Activated CD8-positive, alpha-beta T cell treated with anti-CD3 and anti-CD28 coated beads for 36 hours (primary cell): ENCODE data around the gene RPS15A. TPM values are rescaled to one million over a fixed set of nuclear protein-coding genes. Genes with fewer than 3 reads are reported as not detected.

ENCODE experiments used
- ATAC-seq: fragments of 200-7000 bp; cut with Tn5 transposase; one replicate; pipeline ENCODE4 v1.10.0; 2021; ENCODE audit warnings: mild to moderate bottlenecking, moderate library complexity
- CTCF ChIA-PET: fragments of 350-600 bp; sonication (Branson Sonifier 250); formaldehyde crosslinking; loops from one replicate; lab custom pipeline; 2021; ENCODE audit warnings: antibody characterized with exemption; lab: Charles Lee
- POLR2A ChIA-PET: fragments of 350-600 bp; sonication (Branson Sonifier 250); formaldehyde crosslinking; loops from one replicate; lab custom pipeline; 2021; ENCODE audit warnings: antibody characterized with exemption; lab: Charles Lee
- DNase-seq: peaks from one replicate; pipeline ENCODE4 v3.0.0-alpha.2; 2020
- H3K27ac Mint-ChIP-seq: one replicate; pipeline ENCODE4 v1.8.0; 2021; ENCODE audit warnings: mild to moderate bottlenecking, mixed read lengths
- H3K27me3 Mint-ChIP-seq: one replicate; pipeline ENCODE4 v1.8.0; 2021; ENCODE audit warnings: mixed read lengths
- H3K36me3 Mint-ChIP-seq: one replicate; pipeline ENCODE4 v1.8.0; 2021; ENCODE audit warnings: low read depth, mixed read lengths
- H3K4me1 Mint-ChIP-seq: one replicate; pipeline ENCODE4 v1.8.0; 2021; ENCODE audit warnings: low read depth, mixed read lengths
- H3K4me3 Mint-ChIP-seq: one replicate; pipeline ENCODE4 v1.8.0; 2021; ENCODE audit warnings: mild to moderate bottlenecking, moderate library complexity, mixed read lengths
- H3K9me3 Mint-ChIP-seq: one replicate; pipeline ENCODE4 v1.8.0; 2021; ENCODE audit warnings: mixed read lengths
- CTCF ChIP-seq: fragments of 200-600 bp; IDR thresholded peaks from one replicate; pipeline ENCODE4 v1.8.0; 2022; ENCODE audit warnings: antibody characterized with exemption, mild to moderate bottlenecking
- intact Hi-C: fragments of 100-400 bp; cut with micrococcal nuclease; formaldehyde crosslinking; loops from one replicate; pipeline ENCODE4 v1.10.0; 2022
- total RNA-seq, 2 experiments: library from RNA; stranded (reverse); gene quantifications; one replicate each; pipeline ENCODE4 v1.2.3, GENCODE V29; 2021

The RPS15A gene
- total RNA-seq, 2 experiments from 2014 or later = 2,201 to 2,213 TPM

- Mint-ChIP-seq H3K4me1 (peaks cover 44% of the 10 kb centered on the region), H3K36me3 (peaks cover 38% of the 10 kb centered on the region), H3K4me3 (peak overlapping the region; percentile 20), H3K27me3 (no peaks in the 10 kb centered on the region), H3K27ac (peak overlapping the region; percentile 75), H3K9me3 (no peaks in the 10 kb centered on the region)
- no peak for TF ChIP-seq CTCF
- POLR2A ChIA-PET = interaction anchor here (1.0 to 9.0 kb wide), 3 partner anchors 14 to 32 kb away, joined by 3 to 210 read pairs (median 4); partner anchors contain the start of gene RPS15A
- ATAC-seq = no peak
- CTCF ChIA-PET = interaction anchor here (0.7 to 6.5 kb wide), 8 partner anchors 13 to 166 kb away, joined by 3 to 59 read pairs (median 4); partner anchors contain the start of gene RPS15A
- DNase-seq = no peak
- intact Hi-C loops = no loop called here
Measured at GRCh38 chr16:18803569-18804462, 13.7 kb upstream of the RPS15A start.

GRCh38 chr16:18802767-18803343 is 12.7 kb upstream of the RPS15A start:
- DNase-seq = no peak
- Mint-ChIP-seq H3K4me1 (peaks cover 51% of the 10 kb centered on the region), H3K27me3 (no peaks in the 10 kb centered on the region), H3K36me3 (peaks cover 37% of the 10 kb centered on the region), H3K27ac (peak overlapping the region; percentile 95), H3K4me3 (peak overlapping the region; percentile 98), H3K9me3 (no peaks in the 10 kb centered on the region)
- TF ChIP-seq CTCF = no peak
- intact Hi-C loops = no loop called here
- ATAC-seq = no peak
- CTCF ChIA-PET = interaction anchor here (1.8 to 6.5 kb wide), 5 partner anchors 14 to 129 kb away, joined by 6 to 59 read pairs (median 21); partner anchors contain the start of gene RPS15A
- POLR2A ChIA-PET = interaction anchor here (1.1 to 9.0 kb wide), 5 partner anchors 13 to 25 kb away, joined by 3 to 210 read pairs (median 4); partner anchors contain the start of gene RPS15A

- DNase-seq (peak; percentile 99), ATAC-seq (peak; percentile 96)
- Mint-ChIP-seq H3K4me3 (peak within 1 kb of the TSS; percentile 98), H3K9me3 (no peaks in the 10 kb centered on the region), H3K27ac (peak within 1 kb of the TSS; percentile 95), H3K4me1 (peaks cover 55% of the 10 kb centered on the region), H3K27me3 (no peaks in the 10 kb centered on the region), H3K36me3 (peaks cover 45% of the 10 kb centered on the region)
- ChIA-PET CTCF (interaction anchor here (0.6 to 6.5 kb wide), 21 partner anchors 9 to 272 kb away, joined by 3 to 59 read pairs (median 4); partner anchors contain the start of genes COQ7 and RPS15A), POLR2A (interaction anchor here (0.7 to 9.0 kb wide), 10 partner anchors 13 to 54 kb away, joined by 3 to 210 read pairs (median 4); partner anchors contain the start of gene RPS15A)
- intact Hi-C loops = no loop called here
- TF ChIP-seq CTCF = peak; percentile 82
Measured at GRCh38 chr16:18801145-18801972, 11.2 kb upstream of the RPS15A start, which contains the start of gene ARL6IP1. Gene ARL6IP1, minus strand, starts transcription at chr16:18801549. Its CDS starts 83 bp downstream, at chr16:18801466.

GRCh38 chr16:18800775-18801144 is 10.6 kb upstream of the RPS15A start:
- DNase-seq (no peak), ATAC-seq (no peak)
- Mint-ChIP-seq H3K27ac (peak overlapping the region; percentile 95), H3K4me3 (peak overlapping the region; percentile 98), H3K36me3 (peaks cover 50% of the 10 kb centered on the region), H3K4me1 (peaks cover 54% of the 10 kb centered on the region), H3K27me3 (no peaks in the 10 kb centered on the region), H3K9me3 (no peaks in the 10 kb centered on the region)
- CTCF ChIA-PET = interaction anchor here (0.7 to 6.5 kb wide), 10 partner anchors 8 to 272 kb away, joined by 3 to 59 read pairs (median 6); partner anchors contain the start of gene RPS15A
- POLR2A ChIA-PET = interaction anchor here (1.8 to 9.0 kb wide), 3 partner anchors 13 to 35 kb away, joined by 4 to 210 read pairs (median 12); partner anchors contain the start of gene RPS15A
- intact Hi-C loops = no loop called here
- no peak for TF ChIP-seq CTCF
